HepG2 (cell line): ENCODE results near the gene CD19.

ENCODE experiments used
- GPN1 ChIP-seq: sonication (generic); formaldehyde crosslinking; IDR thresholded peaks from 2 replicates; pipeline ENCODE4 v1.5.1; 2020; ENCODE audit warnings: missing genetic modification reagents, borderline replicate concordance
- HNRNPH1 ChIP-seq: fragments of 200-400 bp; formaldehyde crosslinking; optimal IDR thresholded peaks from 2 replicates; pipeline ENCODE3; 2017; ENCODE audit warnings: mild to moderate bottlenecking, low read depth, low read length
- JUND ChIP-seq: sonication (generic); formaldehyde crosslinking; IDR thresholded peaks from 2 replicates; pipeline ENCODE4 v1.8.0; 2022; ENCODE audit warnings: mild to moderate bottlenecking, missing genetic modification reagents
- PCBP1 ChIP-seq: fragments of 200-400 bp; formaldehyde crosslinking; IDR thresholded peaks from 2 replicates; pipeline ENCODE4 v1.6.1; 2017; ENCODE audit warnings: mild to moderate bottlenecking, low read depth, low read length, borderline replicate concordance
- RAD21 ChIP-seq: fragments of 450-650 bp; formaldehyde crosslinking; IDR thresholded peaks from 2 replicates; pipeline ENCODE4 v1.5.0; 2020; ENCODE audit warnings: mild to moderate bottlenecking
- ZNF225 ChIP-seq: sonication (generic); formaldehyde crosslinking; IDR thresholded peaks from 2 replicates; pipeline ENCODE4 v1.4.0; 2020; ENCODE audit warnings: mild to moderate bottlenecking, missing genetic modification reagents
- ZSCAN29 ChIP-seq: sonication (generic); formaldehyde crosslinking; conservative IDR thresholded peaks from 2 replicates; pipeline ENCODE4 v1.4.0; 2020; ENCODE audit warnings: mild to moderate bottlenecking, missing genetic modification reagents
- TF ChIP-seq, protein P1 (sequence below): sonication (generic); formaldehyde crosslinking; IDR thresholded peaks from 2 replicates; pipeline ENCODE4 v1.4.0; 2020; ENCODE audit warnings: low read depth, missing genetic modification reagents
- TF ChIP-seq, protein P2 (sequence below): sonication (generic); formaldehyde crosslinking; IDR thresholded peaks from 2 replicates; pipeline ENCODE4 v1.5.0; 2020; ENCODE audit warnings: mild to moderate bottlenecking, missing genetic modification reagents, moderate library complexity
- TF ChIP-seq, protein P3 (sequence below): sonication (generic); formaldehyde crosslinking; IDR thresholded peaks from 2 replicates; pipeline ENCODE4 v1.4.0; 2020; ENCODE audit warnings: missing genetic modification reagents

DNA sequence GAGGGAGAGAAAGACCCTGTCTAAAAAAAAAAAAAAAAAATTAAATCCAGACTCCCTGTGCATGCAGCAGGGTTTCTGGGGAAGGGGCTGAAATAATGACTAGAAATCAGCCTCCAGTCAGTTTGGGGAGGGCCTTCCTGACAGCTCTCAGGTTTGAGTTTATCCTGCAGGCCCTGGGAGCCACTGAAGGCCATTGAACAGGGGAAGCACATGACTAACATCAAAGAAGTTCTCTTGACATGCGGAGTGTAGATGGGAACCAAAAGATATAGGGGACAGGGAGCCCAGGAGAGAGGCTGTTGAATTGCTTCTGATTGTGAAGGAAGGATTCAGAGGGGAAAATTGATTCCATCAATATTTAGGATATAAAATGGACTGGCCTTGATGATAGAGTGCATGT lies 4.0 kb upstream of the CD19 start:
- TF ChIP-seq, protein P1, sequence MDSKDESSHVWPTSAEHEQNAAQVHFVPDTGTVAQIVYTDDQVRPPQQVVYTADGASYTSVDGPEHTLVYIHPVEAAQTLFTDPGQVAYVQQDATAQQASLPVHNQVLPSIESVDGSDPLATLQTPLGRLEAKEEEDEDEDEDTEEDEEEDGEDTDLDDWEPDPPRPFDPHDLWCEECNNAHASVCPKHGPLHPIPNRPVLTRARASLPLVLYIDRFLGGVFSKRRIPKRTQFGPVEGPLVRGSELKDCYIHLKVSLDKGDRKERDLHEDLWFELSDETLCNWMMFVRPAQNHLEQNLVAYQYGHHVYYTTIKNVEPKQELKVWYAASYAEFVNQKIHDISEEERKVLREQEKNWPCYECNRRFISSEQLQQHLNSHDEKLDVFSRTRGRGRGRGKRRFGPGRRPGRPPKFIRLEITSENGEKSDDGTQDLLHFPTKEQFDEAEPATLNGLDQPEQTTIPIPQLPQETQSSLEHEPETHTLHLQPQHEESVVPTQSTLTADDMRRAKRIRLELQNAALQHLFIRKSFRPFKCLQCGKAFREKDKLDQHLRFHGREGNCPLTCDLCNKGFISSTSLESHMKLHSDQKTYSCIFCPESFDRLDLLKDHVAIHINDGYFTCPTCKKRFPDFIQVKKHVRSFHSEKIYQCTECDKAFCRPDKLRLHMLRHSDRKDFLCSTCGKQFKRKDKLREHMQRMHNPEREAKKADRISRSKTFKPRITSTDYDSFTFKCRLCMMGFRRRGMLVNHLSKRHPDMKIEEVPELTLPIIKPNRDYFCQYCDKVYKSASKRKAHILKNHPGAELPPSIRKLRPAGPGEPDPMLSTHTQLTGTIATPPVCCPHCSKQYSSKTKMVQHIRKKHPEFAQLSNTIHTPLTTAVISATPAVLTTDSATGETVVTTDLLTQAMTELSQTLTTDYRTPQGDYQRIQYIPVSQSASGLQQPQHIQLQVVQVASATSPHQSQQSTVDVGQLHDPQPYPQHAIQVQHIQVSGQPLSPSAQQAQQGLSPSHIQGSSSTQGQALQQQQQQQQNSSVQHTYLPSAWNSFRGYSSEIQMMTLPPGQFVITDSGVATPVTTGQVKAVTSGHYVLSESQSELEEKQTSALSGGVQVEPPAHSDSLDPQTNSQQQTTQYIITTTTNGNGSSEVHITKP (CRISPR knock-in tag): no peak
- TF ChIP-seq ZSCAN29 (CRISPR knock-in tag) (no peak), GPN1 (CRISPR knock-in tag) (no peak), RAD21 (CRISPR knock-in tag) (no peak), HNRNPH1 (no peak), PCBP1 (no peak), ZNF225 (CRISPR knock-in tag) (no peak), JUND (CRISPR knock-in tag) (no peak)
- TF ChIP-seq, protein P2, sequence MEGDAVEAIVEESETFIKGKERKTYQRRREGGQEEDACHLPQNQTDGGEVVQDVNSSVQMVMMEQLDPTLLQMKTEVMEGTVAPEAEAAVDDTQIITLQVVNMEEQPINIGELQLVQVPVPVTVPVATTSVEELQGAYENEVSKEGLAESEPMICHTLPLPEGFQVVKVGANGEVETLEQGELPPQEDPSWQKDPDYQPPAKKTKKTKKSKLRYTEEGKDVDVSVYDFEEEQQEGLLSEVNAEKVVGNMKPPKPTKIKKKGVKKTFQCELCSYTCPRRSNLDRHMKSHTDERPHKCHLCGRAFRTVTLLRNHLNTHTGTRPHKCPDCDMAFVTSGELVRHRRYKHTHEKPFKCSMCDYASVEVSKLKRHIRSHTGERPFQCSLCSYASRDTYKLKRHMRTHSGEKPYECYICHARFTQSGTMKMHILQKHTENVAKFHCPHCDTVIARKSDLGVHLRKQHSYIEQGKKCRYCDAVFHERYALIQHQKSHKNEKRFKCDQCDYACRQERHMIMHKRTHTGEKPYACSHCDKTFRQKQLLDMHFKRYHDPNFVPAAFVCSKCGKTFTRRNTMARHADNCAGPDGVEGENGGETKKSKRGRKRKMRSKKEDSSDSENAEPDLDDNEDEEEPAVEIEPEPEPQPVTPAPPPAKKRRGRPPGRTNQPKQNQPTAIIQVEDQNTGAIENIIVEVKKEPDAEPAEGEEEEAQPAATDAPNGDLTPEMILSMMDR (CRISPR knock-in tag): no peak
- TF ChIP-seq, protein P3, sequence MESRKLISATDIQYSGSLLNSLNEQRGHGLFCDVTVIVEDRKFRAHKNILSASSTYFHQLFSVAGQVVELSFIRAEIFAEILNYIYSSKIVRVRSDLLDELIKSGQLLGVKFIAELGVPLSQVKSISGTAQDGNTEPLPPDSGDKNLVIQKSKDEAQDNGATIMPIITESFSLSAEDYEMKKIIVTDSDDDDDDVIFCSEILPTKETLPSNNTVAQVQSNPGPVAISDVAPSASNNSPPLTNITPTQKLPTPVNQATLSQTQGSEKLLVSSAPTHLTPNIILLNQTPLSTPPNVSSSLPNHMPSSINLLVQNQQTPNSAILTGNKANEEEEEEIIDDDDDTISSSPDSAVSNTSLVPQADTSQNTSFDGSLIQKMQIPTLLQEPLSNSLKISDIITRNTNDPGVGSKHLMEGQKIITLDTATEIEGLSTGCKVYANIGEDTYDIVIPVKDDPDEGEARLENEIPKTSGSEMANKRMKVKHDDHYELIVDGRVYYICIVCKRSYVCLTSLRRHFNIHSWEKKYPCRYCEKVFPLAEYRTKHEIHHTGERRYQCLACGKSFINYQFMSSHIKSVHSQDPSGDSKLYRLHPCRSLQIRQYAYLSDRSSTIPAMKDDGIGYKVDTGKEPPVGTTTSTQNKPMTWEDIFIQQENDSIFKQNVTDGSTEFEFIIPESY: no peak
